Neural cell (in vitro differentiated cells): ENCODE measurements around the gene NR2E1. TPM values are rescaled to one million over a fixed set of nuclear protein-coding genes. Genes with fewer than 3 reads are reported as not detected.

Experiments
- H2AFZ ChIP-seq: fragments of 200-600, 300-800 bp; sonication (generic), shearing (Covaris generic); 2 replicates; pipeline ENCODE4 v1.6.0; 2014; ENCODE audit warnings: low read depth, mild to moderate bottlenecking, antibody characterized with exemption, low read length, moderate library complexity
- H3F3A ChIP-seq: fragments of 200-600 bp; shearing (Covaris generic); 2 replicates; pipeline ENCODE4 v1.6.1; 2016; ENCODE audit warnings: mild to moderate bottlenecking, moderate library complexity, mixed read lengths, antibody characterized with exemption, low read length; ENCODE audit not compliant: insufficient read depth, poor library complexity, severe bottlenecking
- H3K27ac ChIP-seq: fragments of 200-600, 300-800 bp; sonication (generic), shearing (Covaris generic); 2 replicates; pipeline ENCODE4 v1.5.1; 2014; ENCODE audit warnings: mild to moderate bottlenecking, low read length, moderate library complexity
- H3K27me3 ChIP-seq: fragments of 300-800, 200-600 bp; sonication (generic), shearing (Covaris generic); 2 replicates; pipeline ENCODE4 v1.6.0; 2014; ENCODE audit warnings: mild to moderate bottlenecking, low read depth, low read length, moderate library complexity; ENCODE audit not compliant: insufficient read depth
- H3K36me3 ChIP-seq: fragments of 300-800, 200-600 bp; sonication (generic), shearing (Covaris generic); 2 replicates; pipeline ENCODE4 v1.5.1; 2014; ENCODE audit warnings: mild to moderate bottlenecking, antibody characterized with exemption, low read length, moderate library complexity; ENCODE audit not compliant: insufficient read depth
- H3K4me2 ChIP-seq: fragments of 300-800, 200-600 bp; sonication (generic), shearing (Covaris generic); 2 replicates; pipeline ENCODE4 v1.6.0; 2014; ENCODE audit warnings: mild to moderate bottlenecking, low read length
- H3K4me3 ChIP-seq: fragments of 300-800, 200-600 bp; sonication (generic), shearing (Covaris generic); 2 replicates; pipeline ENCODE4 v1.5.1; 2014; ENCODE audit warnings: mild to moderate bottlenecking, low read length, moderate library complexity
- H3K79me2 ChIP-seq: fragments of 200-600 bp; shearing (Covaris generic); replicated peaks from 2 replicates; pipeline ENCODE4 v1.6.0; 2014; ENCODE audit warnings: mild to moderate bottlenecking, low read length, moderate library complexity; ENCODE audit not compliant: insufficient read depth
- H3K9ac ChIP-seq: fragments of 300-800, 200-600 bp; sonication (generic), shearing (Covaris generic); 2 replicates; pipeline ENCODE4 v1.6.1; 2016; ENCODE audit warnings: mild to moderate bottlenecking, low read length, mixed read lengths
- H3K9me2 ChIP-seq: fragments of 200-600 bp; shearing (Covaris generic); 2 replicates; pipeline ENCODE4 v1.6.1; 2016; ENCODE audit warnings: mild to moderate bottlenecking, low read length, mixed read lengths; ENCODE audit not compliant: insufficient read depth
- H3K9me3 ChIP-seq: fragments of 200-600, 300-800 bp; sonication (generic), shearing (Covaris generic); 2 replicates; pipeline ENCODE4 v1.6.1; 2016; ENCODE audit warnings: mild to moderate bottlenecking, mixed run types, low read length, moderate library complexity, mixed read lengths
- H4K20me1 ChIP-seq: fragments of 200-600 bp; shearing (Covaris generic); 2 replicates; pipeline ENCODE4 v1.6.1; 2016; ENCODE audit warnings: mild to moderate bottlenecking, mixed run types; ENCODE audit not compliant: insufficient read depth
- EP300 ChIP-seq: fragments of 450-650 bp; conservative IDR thresholded peaks from 2 replicates; pipeline ENCODE4 v1.6.1; 2014; ENCODE audit warnings: antibody characterized with exemption, mild to moderate bottlenecking, moderate library complexity; ENCODE audit not compliant: poor library complexity, severe bottlenecking
- EZH2 ChIP-seq: fragments of 200-600, 300-800 bp; shearing (Covaris generic), sonication (generic); IDR thresholded peaks from 2 replicates; pipeline ENCODE4 v1.6.1; 2014; ENCODE audit warnings: antibody characterized with exemption, low read length, borderline replicate concordance, mild to moderate bottlenecking; ENCODE audit not compliant: insufficient read depth, poor library complexity, severe bottlenecking
- POLR2AphosphoS5 ChIP-seq: IDR thresholded peaks from 2 replicates; pipeline ENCODE4 v1.6.1; 2012
- RAD21 ChIP-seq: fragments of 450-650 bp; conservative IDR thresholded peaks from 2 replicates; pipeline ENCODE4 v1.6.1; 2014; ENCODE audit warnings: antibody characterized with exemption, mild to moderate bottlenecking, moderate library complexity
- SMC3 ChIP-seq: fragments of 450-650 bp; conservative IDR thresholded peaks from 2 replicates; pipeline ENCODE4 v1.6.1; 2014; ENCODE audit warnings: antibody characterized with exemption, mild to moderate bottlenecking, moderate library complexity; ENCODE audit not compliant: poor library complexity
- TAF1 ChIP-seq: IDR thresholded peaks from 2 replicates; pipeline ENCODE4 v1.6.1; 2012; ENCODE audit warnings: low read depth
- polyA plus RNA-seq: library from polyadenylated mRNA; depleted of rRNA; stranded (reverse); fragments of >200 nt; gene quantifications from 2 replicates; pipeline ENCODE4 v1.2.3, GENCODE V29; 2014
- TF ChIP-seq, protein P1 (sequence below): fragments of 450-650 bp; IDR thresholded peaks from 2 replicates; pipeline ENCODE4 v1.5.1; 2014; ENCODE audit warnings: antibody characterized with exemption, mild to moderate bottlenecking, moderate library complexity; ENCODE audit not compliant: poor library complexity, severe bottlenecking
- TF ChIP-seq, protein P2 (sequence below): IDR thresholded peaks from 2 replicates; pipeline ENCODE4 v1.6.1; 2012; ENCODE audit warnings: borderline replicate concordance

Gene NR2E1
- polyA plus RNA-seq, 1 donor from 2014 or later = 1.3 TPM

DNA sequence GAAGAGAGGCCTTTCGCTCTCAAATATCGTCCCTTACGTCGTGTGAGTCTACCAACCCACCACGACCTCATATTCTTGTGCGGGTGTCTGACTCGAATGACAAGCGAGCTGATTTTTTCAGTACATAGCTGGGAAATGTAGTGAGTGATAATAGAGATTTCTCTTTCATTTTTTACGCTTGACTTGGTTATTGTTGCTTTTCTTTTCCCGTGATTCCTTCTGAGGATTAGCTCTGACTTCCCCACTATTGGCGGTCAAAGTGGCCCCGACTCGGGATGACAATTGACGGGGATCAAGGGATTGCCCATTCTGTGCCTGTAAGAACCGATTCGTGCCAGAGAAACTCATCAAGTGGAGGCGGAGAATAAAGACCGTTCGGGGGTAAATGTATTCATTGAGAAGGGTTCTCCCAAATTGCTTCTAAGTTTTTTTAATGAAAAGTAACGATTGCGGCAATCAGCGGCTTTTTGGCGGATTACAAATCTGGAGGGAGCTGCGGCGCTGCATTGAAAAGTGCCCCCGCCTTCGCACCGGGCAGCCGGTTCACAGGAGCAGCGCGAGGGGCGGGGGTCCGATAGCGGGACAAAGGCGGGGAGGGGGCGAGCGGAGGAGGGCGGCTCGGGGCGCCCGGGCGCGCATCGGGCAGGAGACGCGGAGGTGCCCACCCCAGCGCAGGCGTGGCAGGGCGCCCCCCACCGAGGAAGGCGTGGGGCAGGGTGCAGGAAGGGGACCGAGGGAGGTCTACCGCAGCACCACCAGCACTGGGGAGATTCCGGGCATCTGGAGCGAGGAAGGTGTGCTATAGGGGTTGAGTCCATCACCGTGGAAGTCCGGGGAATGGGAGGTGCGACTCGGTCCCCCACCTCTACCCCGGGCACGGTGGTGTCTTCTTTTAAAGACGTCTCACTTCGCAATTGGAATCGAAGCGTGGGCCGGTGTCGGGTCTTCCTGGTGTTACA is 46.7 kb upstream of the NR2E1 start:
- Histone ChIP-seq H3K4me2 (peak overlapping the region; percentile 38), H3K4me3 (peak overlapping the region; percentile 60), H4K20me1 (no peaks in the 10 kb centered on the region), H3K27ac (no peak overlapping the region), H2AFZ (no peak overlapping the region), H3K9me3 (no peaks in the 10 kb centered on the region), H3F3A (peaks cover 4% of the 10 kb centered on the region), H3K36me3 (no peaks in the 10 kb centered on the region), H3K27me3 (peaks cover 86% of the 10 kb centered on the region), H3K9ac (no peak overlapping the region), H3K79me2 (no peaks in the 10 kb centered on the region), H3K9me2 (no peaks in the 10 kb centered on the region)
- TF ChIP-seq RAD21 (no peak), SMC3 (no peak), EP300 (no peak), POLR2AphosphoS5 (peak; percentile 64), EZH2 (peak; percentile 41), TAF1 (no peak)
- TF ChIP-seq, protein P1, sequence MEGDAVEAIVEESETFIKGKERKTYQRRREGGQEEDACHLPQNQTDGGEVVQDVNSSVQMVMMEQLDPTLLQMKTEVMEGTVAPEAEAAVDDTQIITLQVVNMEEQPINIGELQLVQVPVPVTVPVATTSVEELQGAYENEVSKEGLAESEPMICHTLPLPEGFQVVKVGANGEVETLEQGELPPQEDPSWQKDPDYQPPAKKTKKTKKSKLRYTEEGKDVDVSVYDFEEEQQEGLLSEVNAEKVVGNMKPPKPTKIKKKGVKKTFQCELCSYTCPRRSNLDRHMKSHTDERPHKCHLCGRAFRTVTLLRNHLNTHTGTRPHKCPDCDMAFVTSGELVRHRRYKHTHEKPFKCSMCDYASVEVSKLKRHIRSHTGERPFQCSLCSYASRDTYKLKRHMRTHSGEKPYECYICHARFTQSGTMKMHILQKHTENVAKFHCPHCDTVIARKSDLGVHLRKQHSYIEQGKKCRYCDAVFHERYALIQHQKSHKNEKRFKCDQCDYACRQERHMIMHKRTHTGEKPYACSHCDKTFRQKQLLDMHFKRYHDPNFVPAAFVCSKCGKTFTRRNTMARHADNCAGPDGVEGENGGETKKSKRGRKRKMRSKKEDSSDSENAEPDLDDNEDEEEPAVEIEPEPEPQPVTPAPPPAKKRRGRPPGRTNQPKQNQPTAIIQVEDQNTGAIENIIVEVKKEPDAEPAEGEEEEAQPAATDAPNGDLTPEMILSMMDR = no peak
- TF ChIP-seq, protein P2, sequence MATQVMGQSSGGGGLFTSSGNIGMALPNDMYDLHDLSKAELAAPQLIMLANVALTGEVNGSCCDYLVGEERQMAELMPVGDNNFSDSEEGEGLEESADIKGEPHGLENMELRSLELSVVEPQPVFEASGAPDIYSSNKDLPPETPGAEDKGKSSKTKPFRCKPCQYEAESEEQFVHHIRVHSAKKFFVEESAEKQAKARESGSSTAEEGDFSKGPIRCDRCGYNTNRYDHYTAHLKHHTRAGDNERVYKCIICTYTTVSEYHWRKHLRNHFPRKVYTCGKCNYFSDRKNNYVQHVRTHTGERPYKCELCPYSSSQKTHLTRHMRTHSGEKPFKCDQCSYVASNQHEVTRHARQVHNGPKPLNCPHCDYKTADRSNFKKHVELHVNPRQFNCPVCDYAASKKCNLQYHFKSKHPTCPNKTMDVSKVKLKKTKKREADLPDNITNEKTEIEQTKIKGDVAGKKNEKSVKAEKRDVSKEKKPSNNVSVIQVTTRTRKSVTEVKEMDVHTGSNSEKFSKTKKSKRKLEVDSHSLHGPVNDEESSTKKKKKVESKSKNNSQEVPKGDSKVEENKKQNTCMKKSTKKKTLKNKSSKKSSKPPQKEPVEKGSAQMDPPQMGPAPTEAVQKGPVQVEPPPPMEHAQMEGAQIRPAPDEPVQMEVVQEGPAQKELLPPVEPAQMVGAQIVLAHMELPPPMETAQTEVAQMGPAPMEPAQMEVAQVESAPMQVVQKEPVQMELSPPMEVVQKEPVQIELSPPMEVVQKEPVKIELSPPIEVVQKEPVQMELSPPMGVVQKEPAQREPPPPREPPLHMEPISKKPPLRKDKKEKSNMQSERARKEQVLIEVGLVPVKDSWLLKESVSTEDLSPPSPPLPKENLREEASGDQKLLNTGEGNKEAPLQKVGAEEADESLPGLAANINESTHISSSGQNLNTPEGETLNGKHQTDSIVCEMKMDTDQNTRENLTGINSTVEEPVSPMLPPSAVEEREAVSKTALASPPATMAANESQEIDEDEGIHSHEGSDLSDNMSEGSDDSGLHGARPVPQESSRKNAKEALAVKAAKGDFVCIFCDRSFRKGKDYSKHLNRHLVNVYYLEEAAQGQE = no peak

DNA sequence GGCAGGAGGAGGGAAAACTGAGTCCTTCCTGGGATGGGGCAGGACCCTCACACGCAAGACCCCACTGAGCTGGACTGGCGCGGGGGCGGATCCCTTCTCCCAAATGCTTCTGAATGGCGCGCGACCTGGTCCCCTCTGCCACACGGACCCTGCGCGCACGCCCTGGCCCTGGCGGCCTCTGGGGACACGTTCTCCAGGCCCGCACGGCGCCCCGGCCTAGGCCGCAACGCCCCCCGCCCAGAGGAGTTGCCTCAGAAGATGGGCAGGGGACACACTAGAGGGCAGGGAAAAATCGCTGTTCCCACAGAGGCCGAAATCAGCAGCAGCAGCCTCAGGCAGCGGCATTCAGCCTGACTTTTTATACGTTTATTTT is 46.1 kb upstream of the NR2E1 start:
- Histone ChIP-seq H3K4me2 (no peak overlapping the region), H3K4me3 (peak overlapping the region; percentile 60), H4K20me1 (no peaks in the 10 kb centered on the region), H3K27me3 (peaks cover 79% of the 10 kb centered on the region), H3K9me3 (no peaks in the 10 kb centered on the region), H3F3A (peaks cover 4% of the 10 kb centered on the region), H3K9ac (no peak overlapping the region), H2AFZ (no peak overlapping the region), H3K36me3 (no peaks in the 10 kb centered on the region), H3K27ac (no peak overlapping the region), H3K79me2 (no peaks in the 10 kb centered on the region), H3K9me2 (no peaks in the 10 kb centered on the region)
- peak; percentile 18 for TF ChIP-seq EZH2
- TF ChIP-seq TAF1 = no peak
